Esophagus muscularis mucosa (tissue), 4 donors: Measurements from ENCODE around the gene ASNSD1. TPM values are rescaled to one million over a fixed set of nuclear protein-coding genes. Genes with fewer than 3 reads are reported as not detected.
A peak's percentile ranks its signal among the peaks of the same experiment; 100 is the strongest.

Experiments used
- DNase-seq: peaks from one replicate; pipeline ENCODE4 v3.0.0-alpha.2; 2017; ENCODE audit errors: extremely low spot score
- H3K27ac ChIP-seq, 4 donors: fragments of 200-600 bp; sonication (generic); replicated peaks in 1 of 4; 1 replicate in 3 of 4; 2 replicates in 1 of 4; pipeline ENCODE4 v1.5.1; 2016 to 2019; ENCODE audit warnings: mild to moderate bottlenecking in 1 of 4
- H3K27me3 ChIP-seq, 4 donors: fragments of 200-600 bp; sonication (generic); one replicate each; pipeline versions ENCODE4 v1.5.1 to v1.6.0; 2016 to 2019
- H3K36me3 ChIP-seq, 4 donors: fragments of 200-600 bp; sonication (generic); one replicate each; pipeline ENCODE4 v1.5.1; 2016 to 2019
- H3K4me1 ChIP-seq, 4 donors: fragments of 200-600 bp; sonication (generic); one replicate each; pipeline ENCODE4 v1.5.1; 2016 to 2019
- H3K4me3 ChIP-seq, 4 donors: fragments of 200-600 bp; sonication (generic); 1 replicate in 2 of 4; 2 replicates in 2 of 4; pipeline ENCODE4 v1.5.1; 2016 to 2019; ENCODE audit warnings: mild to moderate bottlenecking in 4 of 4, moderate library complexity in 1 of 4
- H3K9me3 ChIP-seq, 4 donors: fragments of 200-600 bp; sonication (generic); 1 replicate in 3 of 4; 2 replicates in 1 of 4; pipeline ENCODE4 v1.5.1; 2016 to 2019
- CTCF ChIP-seq, 3 experiments: fragments of 200-600 bp in 2 of 3; fragments of 450-650 bp in 1 of 3; sonication (generic) in 2 of 3; IDR thresholded peaks; one replicate each; pipeline ENCODE4 v1.5.1; 2017 to 2019; ENCODE audit warnings: antibody characterized with exemption in 3 of 3, mild to moderate bottlenecking in 2 of 3, moderate library complexity in 1 of 3
- EP300 ChIP-seq: sonication (generic); formaldehyde crosslinking; IDR thresholded peaks from one replicate; pipeline ENCODE4 v1.6.1; 2017; ENCODE audit warnings: antibody characterized with exemption
- POLR2A ChIP-seq: fragments of 450-650 bp; IDR thresholded peaks from one replicate; pipeline ENCODE4 v1.6.1; 2017; ENCODE audit warnings: antibody characterized with exemption, moderate library complexity, mild to moderate bottlenecking, low read depth
- POLR2AphosphoS5 ChIP-seq, 2 donors: sonication (generic); formaldehyde crosslinking; IDR thresholded peaks; one replicate each; pipeline ENCODE4 v1.6.1; 2017; ENCODE audit warnings: antibody characterized with exemption in 2 of 2
- WGBS: methylation state at CpG from one replicate; pipeline ENCODE4 v1.1.5; 2018; 5-methylcytosine and 5-hydroxymethylcytosine counted together
- intact Hi-C: fragments of 100-400 bp; cut with DNase I; formaldehyde crosslinking; loops from one replicate; pipeline ENCODE4 v1.15.1; 2023
- total RNA-seq, 4 donors: library from RNA; depleted of rRNA; stranded (reverse); fragments of >200 nt; gene quantifications; one replicate each; pipeline versions ENCODE4 v1.1.0 to v1.2.1, GENCODE V29; 2016

The ASNSD1 gene
- total RNA-seq, 4 donors from 2014 or later, result 39.6 to 51.9 (median 47.2) TPM

GRCh38 chr2:189633392-189633811, 27.9 kb upstream of the ASNSD1 start:
- no peak overlapping the region for H3K4me3 ChIP-seq
- H3K9me3 ChIP-seq, result no peaks in the 10 kb centered on the region
- no peak for DNase-seq
- no peaks in the 10 kb centered on the region for H3K4me1 ChIP-seq
- H3K27ac ChIP-seq, result no peak overlapping the region
- TF ChIP-seq CTCF (IDR thresholded peaks at IDR 0.05), result peak in 2 of 3 experiments; percentile 29 to 44
- no peak for TF ChIP-seq EP300
- H3K27me3 ChIP-seq, result no peaks in the 10 kb centered on the region
- H3K36me3 ChIP-seq, result no peaks in the 10 kb centered on the region
- intact Hi-C loops, result loop anchor here (5.0 kb wide), 1 partner anchor 171 kb away; no protein-coding TSS in a partner anchor
- 76% methylated on average over 5 of the region's 5 CpGs for WGBS

- whole genome bisulfite sequencing, result 88% methylated on average over 2 of the region's 2 CpGs
- DNase-seq, result no peak
- Histone ChIP-seq H3K4me1 (no peaks in the 10 kb centered on the region), H3K27ac (no peak overlapping the region), H3K4me3 (no peak overlapping the region), H3K36me3 (no peaks in the 10 kb centered on the region), H3K9me3 (no peaks in the 10 kb centered on the region), H3K27me3 (no peaks in the 10 kb centered on the region)
- TF ChIP-seq CTCF (IDR thresholded peaks at IDR 0.05) (no peak), POLR2AphosphoS5 (IDR thresholded peaks at IDR 0.05) (no peak), EP300 (no peak), POLR2A (no peak)
- intact Hi-C loops, result no loop called here
Measured at GRCh38 chr2:189635353-189635752, 25.9 kb upstream of the ASNSD1 start.

- Histone ChIP-seq H3K27me3 (no peaks in the 10 kb centered on the region), H3K9me3 (no peaks in the 10 kb centered on the region), H3K36me3 (no peaks in the 10 kb centered on the region), H3K4me3 (no peak overlapping the region), H3K27ac (no peak overlapping the region), H3K4me1 (no peaks in the 10 kb centered on the region)
- WGBS, result 94% methylated on average over 4 of the region's 4 CpGs
- intact Hi-C loops, result no loop called here
- DNase-seq, result peak; percentile 82
- TF ChIP-seq POLR2AphosphoS5 (IDR thresholded peaks at IDR 0.05), result no peak
- TF ChIP-seq EP300, result no peak
- no peak for TF ChIP-seq CTCF (IDR thresholded peaks at IDR 0.05)
- no peak for TF ChIP-seq POLR2A
Measured at GRCh38 chr2:189638301-189639006, 22.8 kb upstream of the ASNSD1 start.

- Histone ChIP-seq H3K4me3 (no peak overlapping the region), H3K36me3 (no peaks in the 10 kb centered on the region), H3K27me3 (no peaks in the 10 kb centered on the region), H3K4me1 (no peaks in the 10 kb centered on the region), H3K27ac (no peak overlapping the region), H3K9me3 (no peaks in the 10 kb centered on the region)
- no peak for DNase-seq
- 63% methylated on average over 3 of the region's 3 CpGs for whole genome bisulfite sequencing
- no peak for TF ChIP-seq EP300
- TF ChIP-seq POLR2AphosphoS5 (IDR thresholded peaks at IDR 0.05), result no peak
- no peak for TF ChIP-seq POLR2A
- no peak for TF ChIP-seq CTCF (IDR thresholded peaks at IDR 0.05)
- intact Hi-C loops, result no loop called here
Measured at GRCh38 chr2:189639007-189639609, 22.2 kb upstream of the ASNSD1 start.
